ENCODE measurements around the gene GALNS. TPM values are rescaled to one million over a fixed set of nuclear protein-coding genes. Genes with fewer than 3 reads are reported as not detected.

GALNS gene
- total RNA-seq, 1 donor from 2014 or later: 18.3 TPM

GRCh38 chr16:88872650-88873331 is 16.0 kb upstream of the GALNS start:
- DNase-seq (ENCODE audit: low read depth): no peak

DNA sequence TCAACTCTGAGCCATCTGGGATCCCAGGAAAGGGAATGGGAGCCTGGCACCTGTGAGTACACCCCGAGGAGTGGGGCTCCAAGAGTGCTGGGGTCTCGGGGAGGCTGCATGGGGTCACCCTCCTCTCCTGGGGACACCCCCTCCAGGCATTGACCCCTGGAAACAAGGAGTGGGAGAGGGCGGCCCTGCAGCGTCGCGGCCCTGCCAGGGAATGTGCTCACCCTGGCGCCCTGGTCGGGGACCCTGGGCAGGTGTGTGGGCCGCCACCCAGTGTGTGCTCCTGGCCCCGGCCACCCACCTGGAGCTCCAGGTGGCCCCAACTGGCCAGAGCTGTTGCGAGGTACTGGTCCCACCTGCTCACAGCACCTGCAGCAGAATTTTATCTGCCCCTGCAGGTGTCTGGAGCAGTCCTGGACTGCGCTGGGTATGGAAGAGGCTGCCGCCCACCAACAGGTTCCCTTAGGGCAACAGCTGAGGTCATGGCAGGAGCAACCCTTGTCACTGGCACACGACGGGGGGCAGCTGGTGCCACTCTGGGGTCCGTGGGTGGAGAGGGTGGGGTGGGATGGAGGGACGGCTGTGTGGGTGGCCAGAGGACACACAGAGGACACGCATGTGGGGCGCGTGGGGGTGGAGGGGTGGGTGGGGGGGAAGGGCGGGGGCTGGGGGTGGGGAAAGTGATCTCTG is 15.1 kb upstream of the GALNS start:
- H3K4me3 ChIP-seq (ENCODE audit: low read depth, low read length): no peak overlapping the region
- TF ChIP-seq, protein P1, sequence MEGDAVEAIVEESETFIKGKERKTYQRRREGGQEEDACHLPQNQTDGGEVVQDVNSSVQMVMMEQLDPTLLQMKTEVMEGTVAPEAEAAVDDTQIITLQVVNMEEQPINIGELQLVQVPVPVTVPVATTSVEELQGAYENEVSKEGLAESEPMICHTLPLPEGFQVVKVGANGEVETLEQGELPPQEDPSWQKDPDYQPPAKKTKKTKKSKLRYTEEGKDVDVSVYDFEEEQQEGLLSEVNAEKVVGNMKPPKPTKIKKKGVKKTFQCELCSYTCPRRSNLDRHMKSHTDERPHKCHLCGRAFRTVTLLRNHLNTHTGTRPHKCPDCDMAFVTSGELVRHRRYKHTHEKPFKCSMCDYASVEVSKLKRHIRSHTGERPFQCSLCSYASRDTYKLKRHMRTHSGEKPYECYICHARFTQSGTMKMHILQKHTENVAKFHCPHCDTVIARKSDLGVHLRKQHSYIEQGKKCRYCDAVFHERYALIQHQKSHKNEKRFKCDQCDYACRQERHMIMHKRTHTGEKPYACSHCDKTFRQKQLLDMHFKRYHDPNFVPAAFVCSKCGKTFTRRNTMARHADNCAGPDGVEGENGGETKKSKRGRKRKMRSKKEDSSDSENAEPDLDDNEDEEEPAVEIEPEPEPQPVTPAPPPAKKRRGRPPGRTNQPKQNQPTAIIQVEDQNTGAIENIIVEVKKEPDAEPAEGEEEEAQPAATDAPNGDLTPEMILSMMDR (conservative IDR thresholded peaks at IDR 0.05; ENCODE audit: low read depth, low read length): no peak
- no peak for DNase-seq (ENCODE audit: low read depth)

More at GRCh38 chr16:88872650-88873331, 16.0 kb upstream of the GALNS start:
- TF ChIP-seq, protein P1 (conservative IDR thresholded peaks at IDR 0.05; ENCODE audit: low read depth, low read length): no peak
- no peak overlapping the region for H3K4me3 ChIP-seq (ENCODE audit: low read depth, low read length)

DNA sequence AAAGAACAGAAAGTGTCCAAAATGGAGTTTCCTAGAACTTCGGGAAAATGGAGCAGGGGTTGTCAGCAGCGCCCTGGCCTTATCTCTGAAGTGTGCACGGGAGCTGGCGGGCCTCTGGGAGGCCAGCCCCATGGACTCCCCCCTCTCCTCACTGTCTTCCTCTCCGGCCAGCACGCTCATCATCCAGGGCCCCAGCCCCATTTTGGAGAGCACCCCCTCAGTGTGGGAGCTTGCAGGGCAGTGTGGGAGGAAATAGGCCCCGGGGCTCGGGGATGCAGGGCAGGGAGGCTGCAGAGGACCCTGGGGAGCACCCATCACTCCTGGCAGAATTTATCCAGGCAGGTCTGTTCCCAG is 14.6 kb upstream of the GALNS start:
- TF ChIP-seq, protein P1 (conservative IDR thresholded peaks at IDR 0.05; ENCODE audit: low read depth, low read length): no peak
- H3K4me3 ChIP-seq (ENCODE audit: low read depth, low read length): no peak overlapping the region

DNA sequence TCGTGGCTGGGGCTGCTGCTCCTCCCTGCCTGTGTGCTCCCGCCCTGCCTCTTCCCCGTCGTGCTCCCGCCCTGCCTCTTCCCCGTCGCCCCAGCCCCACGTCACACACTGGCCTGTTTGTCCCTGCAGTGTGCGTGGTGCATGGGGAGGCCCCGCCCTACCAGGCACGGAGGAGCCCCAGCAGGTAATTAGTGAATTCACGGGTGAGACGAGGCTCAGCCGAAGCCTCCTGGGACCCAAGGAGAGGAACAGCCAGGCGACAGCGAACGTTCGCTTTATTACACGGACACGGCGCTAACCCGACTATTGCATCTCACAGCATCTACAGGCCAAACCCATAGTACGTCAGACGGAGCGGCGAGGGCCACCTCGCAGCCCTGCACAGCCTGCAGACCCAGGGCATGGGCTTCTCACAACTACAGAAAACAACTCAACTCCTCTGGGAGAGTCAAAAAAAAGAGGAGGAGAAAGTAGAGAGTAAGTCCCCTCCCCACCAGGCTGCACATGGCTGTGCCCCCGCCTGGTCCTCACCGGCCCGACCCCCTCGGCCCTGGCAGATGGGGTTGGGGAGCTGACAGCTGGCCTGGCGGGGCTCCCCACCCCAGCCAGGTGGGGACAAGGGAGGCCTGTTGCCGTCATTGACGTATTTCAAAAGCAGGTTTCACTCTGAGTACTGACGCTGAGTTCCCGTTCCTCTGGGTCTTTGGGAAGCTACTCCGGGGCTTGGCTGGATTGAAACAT is 14.0 kb upstream of the GALNS start:
- no peak for DNase-seq (ENCODE audit: low read depth)
- TF ChIP-seq, protein P1 (conservative IDR thresholded peaks at IDR 0.05; ENCODE audit: low read depth, low read length): no peak
- no peak overlapping the region for H3K4me3 ChIP-seq (ENCODE audit: low read depth, low read length)

More for the DNA sequence above, 14.6 kb upstream of the GALNS start:
- no peak for DNase-seq (ENCODE audit: low read depth)

GRCh38 chr16:88869673-88869980 is 12.9 kb upstream of the GALNS start:
- TF ChIP-seq, protein P1 (conservative IDR thresholded peaks at IDR 0.05; ENCODE audit: low read depth, low read length): no peak
- H3K4me3 ChIP-seq (ENCODE audit: low read depth, low read length): no peak overlapping the region
- DNase-seq (ENCODE audit: low read depth): no peak

DNA sequence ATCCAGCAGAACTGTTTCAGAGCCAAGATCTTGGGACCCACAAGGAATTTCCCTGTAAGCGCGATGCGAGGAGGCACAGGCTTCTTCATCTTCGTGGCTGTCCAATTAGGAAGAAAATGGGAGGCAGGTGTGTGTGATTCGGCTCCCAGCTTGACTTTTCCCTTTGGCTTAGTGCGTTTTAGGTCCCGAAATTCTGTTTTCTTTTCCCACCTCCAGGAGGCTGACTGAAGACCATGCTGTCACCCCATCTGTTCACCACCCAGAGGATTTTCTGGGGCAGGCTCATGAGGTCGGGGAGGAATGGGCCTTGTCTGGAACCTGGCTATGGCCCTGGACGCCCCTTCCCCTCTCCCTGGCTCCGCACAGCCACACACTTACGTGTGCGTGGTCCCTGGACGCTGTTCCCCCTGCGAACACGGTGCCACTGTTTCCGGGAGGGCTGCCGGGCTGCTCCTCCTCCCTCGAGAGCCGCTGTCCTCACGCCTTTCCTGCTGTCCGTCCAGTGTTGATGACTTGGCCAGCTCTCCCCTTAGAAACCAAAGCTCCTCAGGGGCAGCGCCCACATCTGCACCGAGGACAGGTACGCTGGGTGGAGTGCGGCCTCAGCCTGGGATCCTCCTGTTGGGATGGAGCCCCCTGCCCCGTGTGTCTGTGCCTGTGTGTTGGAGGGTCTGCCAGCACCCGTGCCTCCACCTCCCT is 12.4 kb upstream of the GALNS start:
- TF ChIP-seq, protein P1 (conservative IDR thresholded peaks at IDR 0.05; ENCODE audit: low read depth, low read length): no peak
- no peak overlapping the region for H3K4me3 ChIP-seq (ENCODE audit: low read depth, low read length)

More for the DNA sequence above, 12.4 kb upstream of the GALNS start:
- no peak for DNase-seq (ENCODE audit: low read depth)

All from epithelial cell of proximal tubule (primary cell).